Sigmoid colon (tissue), 7 donors: ENCODE data around the gene F11. TPM values are rescaled to one million over a fixed set of nuclear protein-coding genes. Genes with fewer than 3 reads are reported as not detected.
"Not testable (repeated sequence)": the region's sequence is repeated elsewhere in the genome, so short reads cannot be mapped to it uniquely, and the experiment has no call there.

Experiments
- DNase-seq: peaks from one replicate; pipeline ENCODE4 v3.0.0-alpha.2; 2019
- H3K27ac ChIP-seq, 4 donors: fragments of 200-600 bp; sonication (generic); one replicate each; pipeline ENCODE4 v1.5.1; 2016 to 2019; ENCODE audit warnings: mild to moderate bottlenecking in 1 of 4
- H3K27me3 ChIP-seq, 3 donors: fragments of 200-600 bp; sonication (generic); one replicate each; pipeline ENCODE4 v1.5.1; 2019; ENCODE audit warnings: mild to moderate bottlenecking in 1 of 3
- H3K36me3 ChIP-seq, 4 donors: fragments of 200-600 bp; sonication (generic); one replicate each; pipeline ENCODE4 v1.5.1; 2016 to 2019
- H3K4me1 ChIP-seq, 4 donors: fragments of 200-600 bp; sonication (generic); one replicate each; pipeline ENCODE4 v1.5.1; 2017 to 2019
- H3K4me3 ChIP-seq, 4 donors: fragments of 200-600 bp; sonication (generic); one replicate each; pipeline ENCODE4 v1.5.1; 2017 to 2019; ENCODE audit warnings: mild to moderate bottlenecking in 2 of 4, moderate library complexity in 1 of 4
- H3K9me3 ChIP-seq, 4 donors: fragments of 200-600 bp in 3 of 4; sonication (generic) in 3 of 4; one replicate each; pipeline versions ENCODE4 v1.5.1 to v1.6.1; 2013 to 2019
- EP300 ChIP-seq, 4 donors: sonication (generic); formaldehyde crosslinking; IDR thresholded peaks; one replicate each; pipeline ENCODE4 v1.6.1; 2017; ENCODE audit warnings: antibody characterized with exemption in 4 of 4
- POLR2A ChIP-seq, 2 donors: fragments of 450-650 bp; IDR thresholded peaks; one replicate each; pipeline ENCODE4 v1.6.1; 2016; ENCODE audit warnings: antibody characterized with exemption in 2 of 2, mild to moderate bottlenecking in 2 of 2, moderate library complexity in 2 of 2
- POLR2AphosphoS5 ChIP-seq, 4 donors: sonication (generic); formaldehyde crosslinking; IDR thresholded peaks; one replicate each; pipeline ENCODE4 v1.6.1; 2017; ENCODE audit warnings: antibody characterized with exemption in 4 of 4
- WGBS, 2 donors: extraction: QIAGEN DNeasy Blood & Tissue Kit; methylation state at CpG; one replicate each; pipeline ENCODE4 v1.1.7; 2013; 5-methylcytosine and 5-hydroxymethylcytosine counted together
- intact Hi-C: fragments of 100-400 bp; cut with DNase I; formaldehyde crosslinking; loops from one replicate; pipeline ENCODE4 v1.15.1; 2023
- polyA plus RNA-seq, 3 donors: library from polyadenylated mRNA; stranded (reverse); fragments of 200-250 nt; gene quantifications; one replicate each; pipeline ENCODE4 v1.2.3, GENCODE V29; 2013
- total RNA-seq, 4 donors: library from RNA; depleted of rRNA; stranded (reverse); fragments of >200 nt; gene quantifications; one replicate each; pipeline ENCODE4 v1.1.0, GENCODE V29; 2016
- TF ChIP-seq, protein P1 (sequence below), 4 experiments: fragments of 450-650 bp in 3 of 4; fragments of 200-600 bp in 1 of 4; IDR thresholded peaks; one replicate each; pipeline ENCODE4 v1.5.1; 2016 to 2019; ENCODE audit warnings: antibody characterized with exemption in 4 of 4, mild to moderate bottlenecking in 3 of 4, moderate library complexity in 2 of 4
- donor health status: healthy with polysubstance abuse.
- donor health status: Bipolar disorder and iron deficiency.
- donor health status: healthy.

The F11 gene
- total and polyA plus RNA-seq, 7 donors, result 0.14 to 0.54 TPM; not detected in 5

DNA sequence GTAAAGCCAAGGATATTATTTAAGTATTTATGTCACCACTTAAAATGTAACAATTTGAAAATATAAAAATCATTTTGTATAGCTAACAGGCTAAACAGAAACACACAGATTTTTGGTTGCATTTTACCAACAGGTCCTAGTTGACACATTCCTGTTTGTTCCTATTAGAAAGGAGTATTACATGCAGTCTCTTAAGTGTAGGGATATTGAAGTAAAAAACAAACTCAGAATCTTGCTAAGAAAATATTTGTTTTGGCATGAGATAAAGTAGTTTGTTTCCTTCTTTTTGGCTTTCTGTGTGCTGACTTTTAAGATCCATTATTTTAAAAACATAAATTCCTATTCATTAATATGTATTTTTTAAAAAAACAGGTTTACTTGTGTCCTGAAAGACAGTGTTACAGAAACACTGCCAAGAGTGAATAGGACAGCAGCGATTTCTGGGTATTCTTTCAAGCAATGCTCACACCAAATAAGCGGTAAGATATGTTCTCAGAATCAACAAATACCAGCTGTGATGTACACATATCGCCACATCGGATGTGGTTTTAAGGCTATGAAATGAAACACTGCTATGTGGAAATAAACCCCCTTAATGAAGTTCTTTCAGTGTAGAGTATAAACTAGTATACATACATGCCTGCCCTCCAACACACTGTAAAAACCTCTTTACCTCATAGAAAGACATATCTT is 6.9 kb downstream of the F11 start:
- Histone ChIP-seq H3K9me3 (no peaks in the 10 kb centered on the region), H3K27ac (no peak overlapping the region), H3K27me3 (no peaks in the 10 kb centered on the region), H3K4me3 (no peak overlapping the region), H3K4me1 (no peaks in the 10 kb centered on the region), H3K36me3 (no peaks in the 10 kb centered on the region)
- DNase-seq, result no peak
- intact Hi-C loops, result no loop called here
- WGBS, 2 donors, result 65 to 81% methylated on average over 4 of the region's 4 CpGs
- TF ChIP-seq POLR2A (IDR thresholded peaks at IDR 0.05) (no peak), EP300 (IDR thresholded peaks at IDR 0.05) (no peak), POLR2AphosphoS5 (IDR thresholded peaks at IDR 0.05) (no peak)
- TF ChIP-seq, protein P1, sequence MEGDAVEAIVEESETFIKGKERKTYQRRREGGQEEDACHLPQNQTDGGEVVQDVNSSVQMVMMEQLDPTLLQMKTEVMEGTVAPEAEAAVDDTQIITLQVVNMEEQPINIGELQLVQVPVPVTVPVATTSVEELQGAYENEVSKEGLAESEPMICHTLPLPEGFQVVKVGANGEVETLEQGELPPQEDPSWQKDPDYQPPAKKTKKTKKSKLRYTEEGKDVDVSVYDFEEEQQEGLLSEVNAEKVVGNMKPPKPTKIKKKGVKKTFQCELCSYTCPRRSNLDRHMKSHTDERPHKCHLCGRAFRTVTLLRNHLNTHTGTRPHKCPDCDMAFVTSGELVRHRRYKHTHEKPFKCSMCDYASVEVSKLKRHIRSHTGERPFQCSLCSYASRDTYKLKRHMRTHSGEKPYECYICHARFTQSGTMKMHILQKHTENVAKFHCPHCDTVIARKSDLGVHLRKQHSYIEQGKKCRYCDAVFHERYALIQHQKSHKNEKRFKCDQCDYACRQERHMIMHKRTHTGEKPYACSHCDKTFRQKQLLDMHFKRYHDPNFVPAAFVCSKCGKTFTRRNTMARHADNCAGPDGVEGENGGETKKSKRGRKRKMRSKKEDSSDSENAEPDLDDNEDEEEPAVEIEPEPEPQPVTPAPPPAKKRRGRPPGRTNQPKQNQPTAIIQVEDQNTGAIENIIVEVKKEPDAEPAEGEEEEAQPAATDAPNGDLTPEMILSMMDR (IDR thresholded peaks at IDR 0.05), result no peak

DNA sequence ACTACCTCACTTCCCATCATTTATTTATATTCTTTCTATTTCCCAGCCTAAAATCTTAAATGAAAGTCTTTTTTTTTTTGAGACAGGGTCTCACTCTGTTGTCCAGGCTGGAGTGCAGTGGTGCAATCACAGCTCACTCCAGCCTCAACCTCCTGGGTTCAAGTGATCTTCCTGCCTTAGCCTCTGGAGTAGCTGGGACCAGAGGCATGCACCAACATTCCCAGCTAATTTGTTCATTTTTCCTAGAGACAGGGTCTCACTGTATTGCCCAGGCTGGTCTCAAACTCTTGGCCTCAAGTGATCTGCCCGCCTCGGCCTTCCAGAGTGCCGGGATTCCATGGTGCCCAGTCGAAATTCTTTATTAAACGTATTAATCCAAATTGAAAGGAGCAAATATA is 7.4 kb downstream of the F11 start:
- intact Hi-C loops, H3K9me3 ChIP-seq, H3K27ac ChIP-seq, DNase-seq, H3K36me3 ChIP-seq, H3K4me1 ChIP-seq, H3K27me3 ChIP-seq, H3K4me3 ChIP-seq: not testable (repeated sequence)
- WGBS, 2 donors, result 92 to 95% methylated on average over 5 of the region's 5 CpGs

DNA sequence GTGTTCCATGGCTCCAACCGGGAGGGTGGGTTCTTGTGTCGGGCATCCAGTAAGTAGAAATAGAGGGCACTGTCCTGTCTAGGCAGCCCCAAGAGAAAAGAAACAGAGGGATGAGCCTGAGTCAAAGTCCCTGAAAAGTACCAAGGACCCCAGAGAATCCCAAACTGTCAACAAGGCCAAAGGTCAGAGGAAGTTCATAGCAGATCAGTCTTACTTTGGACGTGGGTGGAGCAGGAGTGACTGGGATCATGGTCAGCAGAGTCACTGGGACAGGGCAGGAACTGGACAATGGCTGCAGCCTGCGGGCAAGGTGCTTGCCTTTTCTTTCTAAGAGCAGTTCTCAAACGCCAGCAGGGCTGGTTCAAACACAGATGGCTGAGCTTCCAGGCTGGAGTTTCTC is 17.3 kb downstream of the F11 start:
- Histone ChIP-seq H3K9me3 (no peaks in the 10 kb centered on the region), H3K27ac (no peak overlapping the region), H3K4me1 (no peaks in the 10 kb centered on the region), H3K27me3 (no peaks in the 10 kb centered on the region), H3K4me3 (no peak overlapping the region), H3K36me3 (no peaks in the 10 kb centered on the region)
- intact Hi-C loops, result no loop called here
- TF ChIP-seq EP300 (IDR thresholded peaks at IDR 0.05), result no peak
- TF ChIP-seq, protein P1 (IDR thresholded peaks at IDR 0.05), result no peak
- DNase-seq, result no peak
- 78 to 82% methylated on average over 5 of the region's 5 CpGs for WGBS, 2 donors

DNA sequence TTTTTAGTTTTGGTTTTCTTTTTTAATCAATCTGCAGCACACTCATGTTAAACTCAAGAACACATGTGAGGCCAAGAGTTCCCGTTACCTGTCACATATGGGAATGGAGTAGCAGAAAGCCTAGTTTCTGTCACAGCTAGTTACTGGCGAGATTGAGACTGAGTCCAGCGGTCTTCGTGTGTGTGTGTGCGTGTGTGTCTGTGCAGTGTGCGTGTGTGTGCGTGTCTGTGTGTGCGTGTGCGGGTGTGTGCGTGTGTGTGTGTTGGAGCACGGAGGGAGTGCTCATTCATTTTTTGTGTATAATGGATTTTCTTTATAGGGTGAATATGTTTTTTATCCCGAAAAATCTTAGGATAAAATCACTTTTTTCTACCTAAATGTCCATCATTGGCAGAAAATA is 19.2 kb downstream of the F11 start:
- 90 to 94% methylated on average over 12 of the region's 12 CpGs for WGBS, 2 donors
- Histone ChIP-seq H3K4me3 (no peak overlapping the region), H3K27me3 (no peaks in the 10 kb centered on the region), H3K4me1 (no peaks in the 10 kb centered on the region), H3K36me3 (no peaks in the 10 kb centered on the region), H3K9me3 (no peaks in the 10 kb centered on the region), H3K27ac (no peak overlapping the region)
- DNase-seq, result no peak
- intact Hi-C loops, result no loop called here
- TF ChIP-seq POLR2AphosphoS5 (IDR thresholded peaks at IDR 0.05), result no peak
- no peak for TF ChIP-seq POLR2A (IDR thresholded peaks at IDR 0.05)
- TF ChIP-seq, protein P1 (IDR thresholded peaks at IDR 0.05), result no peak
- no peak for TF ChIP-seq EP300 (IDR thresholded peaks at IDR 0.05)

DNA sequence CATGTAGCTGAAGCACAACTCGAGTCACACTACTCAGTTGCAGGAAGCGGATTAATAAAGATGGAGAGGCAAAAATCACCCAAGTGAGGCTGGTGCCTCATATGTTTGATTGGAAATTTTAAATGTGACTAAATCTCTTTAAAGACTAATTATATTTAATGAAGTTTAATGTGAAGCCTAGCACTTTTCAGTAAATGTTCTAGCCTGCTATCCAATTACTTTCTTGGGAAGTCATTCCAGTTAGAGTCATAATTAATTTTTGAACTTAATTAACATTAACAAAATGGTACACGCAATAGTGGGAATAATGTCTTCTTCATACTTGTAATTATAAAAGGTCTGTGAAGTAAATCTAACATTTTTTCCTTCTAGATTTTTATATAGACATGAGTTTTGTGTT is 20.6 kb downstream of the F11 start:
- H3K9me3 ChIP-seq, result no peaks in the 10 kb centered on the region
- intact Hi-C loops, result no loop called here
- TF ChIP-seq, protein P1 (IDR thresholded peaks at IDR 0.05), result no peak
- TF ChIP-seq POLR2AphosphoS5 (IDR thresholded peaks at IDR 0.05) (no peak), POLR2A (IDR thresholded peaks at IDR 0.05) (no peak), EP300 (IDR thresholded peaks at IDR 0.05) (no peak)
- no peak for DNase-seq
- no peak overlapping the region for H3K27ac ChIP-seq
- no peaks in the 10 kb centered on the region for H3K27me3 ChIP-seq
- 91 to 95% methylated on average over 3 of the region's 3 CpGs for WGBS, 2 donors
- no peaks in the 10 kb centered on the region for H3K36me3 ChIP-seq
- H3K4me3 ChIP-seq, result no peak overlapping the region
- no peaks in the 10 kb centered on the region for H3K4me1 ChIP-seq
